Right kidney (tissue), 1 donor: ENCODE data around the gene CYTH1.
"Not testable (repeated sequence)": the region's sequence is repeated elsewhere in the genome, so short reads cannot be mapped to it uniquely, and the experiment has no call there.

Source experiments
- DNase-seq: peaks from one replicate; pipeline ENCODE4 v3.0.0-alpha.2; 2016

The CYTH1 gene

GRCh38 chr17:78761789-78762406 is 20.2 kb downstream of the CYTH1 start:
- DNase-seq = no peak

- DNase-seq = no peak
Measured at GRCh38 chr17:78759969-78760352, 22.1 kb downstream of the CYTH1 start.

- DNase-seq = no peak
Measured at GRCh38 chr17:78759203-78759968, 22.7 kb downstream of the CYTH1 start.

GRCh38 chr17:78753316-78754250 is 28.5 kb downstream of the CYTH1 start:
- DNase-seq = no peak

GRCh38 chr17:78751447-78752161 is 30.5 kb downstream of the CYTH1 start:
- DNase-seq = no peak

- DNase-seq = not testable (repeated sequence)
Measured at GRCh38 chr17:78751000-78751399, 31.1 kb downstream of the CYTH1 start.

- DNase-seq = no peak
Measured at GRCh38 chr17:78748730-78749317, 33.2 kb downstream of the CYTH1 start.

- no peak for DNase-seq
Measured at GRCh38 chr17:78748048-78748729, 33.9 kb downstream of the CYTH1 start.

- no peak for DNase-seq
Measured at GRCh38 chr17:78747488-78747887, 34.6 kb downstream of the CYTH1 start.

GRCh38 chr17:78746949-78747269 is 35.2 kb downstream of the CYTH1 start:
- DNase-seq = no peak

- no peak for DNase-seq
Measured at GRCh38 chr17:78746263-78746948, 35.7 kb downstream of the CYTH1 start.

GRCh38 chr17:78745407-78746088 is 36.5 kb downstream of the CYTH1 start:
- no peak for DNase-seq

- no peak for DNase-seq
Measured at GRCh38 chr17:78742901-78743300, 39.2 kb downstream of the CYTH1 start.

GRCh38 chr17:78741644-78742284 is 40.3 kb downstream of the CYTH1 start:
- no peak for DNase-seq

- DNase-seq = no peak
Measured at GRCh38 chr17:78739331-78739931, 42.6 kb downstream of the CYTH1 start.

GRCh38 chr17:78738698-78739097 is 43.4 kb downstream of the CYTH1 start:
- no peak for DNase-seq

- no peak for DNase-seq
Measured at GRCh38 chr17:78738278-78738677, 43.8 kb downstream of the CYTH1 start.

- DNase-seq = no peak
Measured at GRCh38 chr17:78737332-78737731, 44.7 kb downstream of the CYTH1 start.

- DNase-seq = peak; percentile 41
Measured at GRCh38 chr17:78736526-78737079, 45.5 kb downstream of the CYTH1 start.
